Subcutaneous adipose tissue (tissue), 4 donors: ENCODE measurements around the gene EOLA1. TPM values are rescaled to one million over a fixed set of nuclear protein-coding genes. Genes with fewer than 3 reads are reported as not detected.
"Not testable (repeated sequence)": the region's sequence is repeated elsewhere in the genome, so short reads cannot be mapped to it uniquely, and the experiment has no call there.

ENCODE experiments used
- total RNA-seq, 4 donors: library from RNA; depleted of rRNA; stranded (reverse); fragments of >200 nt; gene quantifications; one replicate each; pipeline ENCODE4 v1.1.0, GENCODE V29; 2016
- TF ChIP-seq, protein P1 (sequence below): fragments of 450-650 bp; IDR thresholded peaks from one replicate; pipeline ENCODE4 v1.5.1; 2016; ENCODE audit warnings: low read depth, mild to moderate bottlenecking, control low read depth, antibody characterized with exemption, moderate library complexity

The EOLA1 gene
- total RNA-seq, 4 donors from 2014 or later, result 7.6 to 16.8 (median 12.3) TPM

DNA sequence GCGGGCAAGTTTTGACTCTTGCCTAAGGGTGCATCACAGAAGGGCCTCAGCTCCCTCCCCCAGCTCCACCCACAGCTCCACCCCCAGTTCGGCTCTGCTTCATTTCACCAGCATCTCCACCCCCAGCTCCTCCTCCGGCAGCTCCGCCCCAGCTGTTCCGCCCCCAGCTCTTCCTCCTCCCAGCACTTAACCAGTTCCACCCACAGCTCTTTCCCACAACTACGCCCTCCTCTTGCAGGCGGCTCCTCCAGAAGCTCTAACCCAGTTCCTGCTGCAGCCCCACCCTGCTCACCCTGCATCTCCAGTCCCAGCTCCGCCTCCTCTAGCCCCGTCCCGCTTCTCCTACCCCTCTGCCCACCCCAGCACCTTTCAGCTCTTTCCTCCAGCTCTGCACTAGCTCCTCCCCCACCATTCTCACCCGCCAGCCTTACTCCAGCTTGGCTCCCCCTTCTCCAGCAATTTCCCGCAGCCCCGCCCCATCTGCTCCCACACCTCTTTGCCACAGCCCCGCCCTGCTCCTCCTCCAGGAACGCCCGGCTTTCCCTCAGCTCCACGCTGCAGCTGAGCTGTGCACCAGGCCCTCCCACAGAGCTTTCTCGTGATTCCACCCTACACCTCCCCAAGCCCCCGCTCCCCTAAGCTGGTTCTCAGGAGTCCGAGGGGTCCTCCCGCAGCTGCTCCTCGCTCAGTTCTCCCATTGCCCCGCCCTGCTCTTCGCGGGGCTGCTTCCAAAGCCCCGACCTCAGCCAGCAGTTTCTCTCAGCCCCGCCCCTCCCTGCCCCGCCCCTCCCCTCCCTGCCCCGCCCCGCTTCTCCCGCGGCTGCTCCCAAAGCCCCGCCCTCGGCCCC lies 1.3 kb upstream of the EOLA1 start:
- TF ChIP-seq, protein P1, sequence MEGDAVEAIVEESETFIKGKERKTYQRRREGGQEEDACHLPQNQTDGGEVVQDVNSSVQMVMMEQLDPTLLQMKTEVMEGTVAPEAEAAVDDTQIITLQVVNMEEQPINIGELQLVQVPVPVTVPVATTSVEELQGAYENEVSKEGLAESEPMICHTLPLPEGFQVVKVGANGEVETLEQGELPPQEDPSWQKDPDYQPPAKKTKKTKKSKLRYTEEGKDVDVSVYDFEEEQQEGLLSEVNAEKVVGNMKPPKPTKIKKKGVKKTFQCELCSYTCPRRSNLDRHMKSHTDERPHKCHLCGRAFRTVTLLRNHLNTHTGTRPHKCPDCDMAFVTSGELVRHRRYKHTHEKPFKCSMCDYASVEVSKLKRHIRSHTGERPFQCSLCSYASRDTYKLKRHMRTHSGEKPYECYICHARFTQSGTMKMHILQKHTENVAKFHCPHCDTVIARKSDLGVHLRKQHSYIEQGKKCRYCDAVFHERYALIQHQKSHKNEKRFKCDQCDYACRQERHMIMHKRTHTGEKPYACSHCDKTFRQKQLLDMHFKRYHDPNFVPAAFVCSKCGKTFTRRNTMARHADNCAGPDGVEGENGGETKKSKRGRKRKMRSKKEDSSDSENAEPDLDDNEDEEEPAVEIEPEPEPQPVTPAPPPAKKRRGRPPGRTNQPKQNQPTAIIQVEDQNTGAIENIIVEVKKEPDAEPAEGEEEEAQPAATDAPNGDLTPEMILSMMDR, result no peak

DNA sequence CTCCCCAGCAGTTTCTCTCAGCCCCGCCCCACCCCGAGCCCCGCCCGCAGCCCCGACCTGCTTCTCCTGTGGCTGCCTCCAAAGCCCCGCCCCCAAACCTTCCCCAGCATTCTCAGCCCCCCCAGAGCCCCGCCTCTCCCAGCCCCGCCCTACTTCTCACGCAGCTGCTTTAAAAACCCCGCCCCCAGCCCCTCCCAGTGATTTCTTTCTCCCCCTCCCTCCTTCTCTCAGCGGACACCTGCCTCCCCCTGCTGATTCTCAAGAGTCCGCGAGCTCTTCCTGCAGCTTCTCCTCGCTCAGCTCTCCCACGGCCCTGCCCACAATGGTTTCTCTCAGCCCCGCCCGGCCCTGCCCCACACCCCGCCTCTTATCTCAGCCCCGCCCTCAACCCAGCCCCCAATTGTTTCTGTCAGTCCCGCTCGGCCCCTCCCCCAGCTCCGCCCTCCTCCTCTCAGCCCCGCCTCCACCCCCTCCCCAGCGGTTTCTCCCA lies 636 bp upstream of the EOLA1 start:
- TF ChIP-seq, protein P1, result no peak

DNA sequence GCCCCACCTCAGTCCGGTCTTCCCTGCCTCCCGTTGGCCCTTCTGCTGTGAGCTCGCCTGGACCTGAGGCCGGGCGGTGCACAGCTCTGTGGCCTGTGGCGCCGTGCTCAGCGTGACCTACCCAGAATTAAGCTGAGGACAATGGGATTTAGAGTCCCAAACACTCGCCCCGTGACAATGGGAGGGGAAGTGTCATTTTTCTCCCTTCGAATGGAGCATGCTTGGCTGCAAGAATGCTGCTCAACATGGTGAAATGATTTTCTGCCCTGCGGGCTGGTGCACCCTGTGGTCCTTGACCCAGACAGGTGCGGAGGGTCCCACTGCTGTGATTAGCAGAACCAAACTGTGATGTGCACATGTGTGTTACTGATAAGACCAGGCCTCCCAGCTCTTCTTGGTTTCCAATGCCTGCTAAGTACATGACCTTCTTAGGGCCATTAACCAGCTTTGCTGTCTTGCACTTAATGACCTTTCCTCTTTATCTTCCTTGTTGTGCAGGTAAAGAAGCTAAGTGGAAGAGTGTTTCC lies 772 bp downstream of the EOLA1 start:
- TF ChIP-seq, protein P1, result no peak

DNA sequence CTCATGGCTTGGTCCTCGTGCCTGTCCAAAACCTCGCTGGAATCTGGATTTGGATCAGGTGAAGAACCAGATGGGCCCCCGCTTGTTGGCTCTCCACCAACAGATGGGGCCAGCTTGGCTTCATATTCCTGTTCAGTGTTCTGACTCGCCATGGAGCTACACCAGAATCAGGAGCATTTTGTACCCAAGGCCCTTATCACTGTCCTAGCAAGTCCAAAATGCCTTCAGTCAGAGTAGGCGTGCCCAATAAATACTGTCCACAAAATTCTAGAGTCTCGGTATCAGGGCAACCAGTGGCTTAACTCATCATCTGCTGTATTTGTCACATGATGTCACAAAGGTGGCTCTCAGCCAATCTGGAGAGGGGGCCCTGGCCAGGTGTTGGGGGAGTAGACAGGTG lies 8.9 kb downstream of the EOLA1 start, which contains the start of gene HSFX3:
HSFX3 (minus strand) TSS at position 224 of the 400 bp plus-strand sequence; CDS start at position 152, 72 bp downstream.
- TF ChIP-seq, protein P1, result not testable (repeated sequence)

DNA sequence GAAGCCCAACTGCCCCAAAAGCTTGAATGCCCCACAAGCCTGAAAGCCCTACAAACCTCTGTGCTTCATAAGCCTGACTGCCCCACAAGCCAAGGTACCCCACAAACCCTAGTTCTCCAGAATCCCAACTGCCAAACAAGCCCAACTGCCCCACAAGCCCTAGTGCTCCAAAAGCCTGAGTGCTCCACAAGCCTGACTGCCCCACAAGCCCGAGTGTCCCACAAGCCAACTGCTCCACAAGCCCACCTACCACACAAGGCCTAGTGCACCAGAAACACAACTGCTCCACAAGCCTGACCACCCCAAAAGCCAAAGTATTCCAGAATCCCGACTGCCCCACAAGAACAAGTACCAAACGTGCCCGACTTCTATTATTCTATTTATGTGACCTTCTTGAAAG lies 22.5 kb downstream of the EOLA1 start:
- TF ChIP-seq, protein P1, result no peak

DNA sequence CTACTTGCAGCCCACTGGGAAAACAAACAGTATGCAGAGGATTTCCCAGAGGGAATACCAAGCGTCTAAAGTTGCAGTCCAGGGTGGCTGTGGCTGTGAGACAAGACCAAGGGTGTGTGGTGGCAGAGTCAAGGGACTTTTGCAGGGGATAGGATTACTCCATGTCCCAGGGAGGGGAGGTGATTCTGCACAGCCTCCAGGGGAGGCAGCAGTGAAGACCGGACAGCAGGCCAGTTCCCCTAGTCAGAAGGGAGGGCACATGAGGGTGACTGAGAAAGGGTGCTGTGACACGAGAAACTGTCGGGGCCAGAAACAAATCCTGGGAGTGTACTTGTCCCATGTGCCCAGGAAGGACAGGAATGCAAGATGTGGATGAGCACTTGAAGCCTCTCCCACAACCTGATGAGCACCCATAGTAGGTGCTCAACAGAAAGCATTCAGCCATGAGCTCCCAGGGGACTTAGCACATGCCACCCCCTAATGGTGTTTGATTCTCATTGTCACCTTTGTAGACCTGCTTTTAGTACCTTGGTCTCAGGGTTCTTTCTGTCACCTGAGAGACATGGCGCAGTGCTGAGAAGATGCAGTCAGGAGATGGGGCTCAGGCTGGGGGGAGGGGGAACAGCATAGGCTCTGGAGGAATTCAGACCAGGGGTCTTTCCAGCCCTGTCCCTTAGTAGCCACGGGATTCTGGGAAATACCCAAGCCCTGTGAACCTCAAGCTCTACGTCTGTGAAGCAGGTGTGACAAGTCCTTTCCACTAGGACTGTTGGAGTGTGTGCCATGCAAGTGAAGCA lies 27.0 kb downstream of the EOLA1 start:
- TF ChIP-seq, protein P1, result no peak
